Measurements from ENCODE around the gene C16orf78.
"Not testable (repeated sequence)": the region's sequence is repeated elsewhere in the genome, so short reads cannot be mapped to it uniquely, and the experiment has no call there.

Gene C16orf78

DNA sequence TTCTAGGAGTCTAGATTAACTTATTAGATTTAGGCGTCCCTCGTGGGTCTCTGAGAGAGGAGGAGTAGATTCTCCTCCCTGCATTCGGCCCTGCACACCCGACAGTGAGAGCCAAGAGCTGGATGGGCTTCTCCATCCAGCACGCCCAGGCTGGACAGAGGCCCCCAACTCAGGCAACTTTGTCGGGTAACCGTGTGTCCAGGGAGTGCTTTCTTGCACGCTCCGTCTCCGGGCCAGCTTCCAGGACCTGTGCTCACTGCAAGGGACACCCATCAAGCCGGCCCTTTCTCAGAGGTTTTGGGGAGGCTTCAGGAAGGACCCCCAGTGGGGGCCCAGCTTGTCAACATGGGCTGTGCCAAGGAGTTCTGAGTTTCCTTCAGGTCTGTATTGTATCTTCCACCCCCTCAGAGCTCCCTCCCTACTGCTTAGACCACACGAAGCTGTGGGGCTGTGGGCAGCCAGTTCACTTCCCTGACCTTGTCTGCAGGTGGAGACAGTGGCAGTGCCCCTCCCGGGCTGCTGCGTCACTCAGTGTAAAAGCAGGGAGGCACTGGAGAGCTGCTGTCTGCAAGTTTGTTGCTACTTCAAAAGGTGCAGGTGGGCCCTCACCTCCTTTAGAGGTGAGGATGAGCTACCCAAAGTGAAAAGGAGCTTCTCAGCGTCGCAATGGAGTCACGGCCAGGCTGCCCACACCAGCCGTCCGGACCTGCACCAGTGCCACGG lies 24.0 kb upstream of the C16orf78 start:
- DNase-seq (ENCODE audit: low spot score) = peak; percentile 36

GRCh38 chr16:49350265-49351095 lies 23.1 kb upstream of the C16orf78 start:
- peak; percentile 89 for DNase-seq (ENCODE audit: low spot score)

DNA sequence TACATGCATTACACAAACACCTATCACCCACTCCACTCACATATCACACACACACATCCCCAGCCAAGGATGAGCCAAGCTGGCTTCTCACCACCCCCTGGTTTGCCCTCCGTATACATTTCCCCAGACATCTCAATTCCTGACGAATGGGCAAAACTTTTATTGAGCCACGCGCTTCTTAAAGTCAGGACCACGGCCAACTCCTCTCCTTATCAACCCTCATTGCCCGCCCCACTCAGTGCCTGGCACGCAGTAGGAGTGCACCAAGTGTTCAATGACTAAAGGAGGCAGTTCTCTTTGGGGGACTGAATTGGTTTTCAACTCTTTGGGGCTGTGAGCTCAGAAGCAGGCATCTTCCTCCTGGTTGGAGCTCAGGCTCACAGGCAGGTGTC lies 22.5 kb upstream of the C16orf78 start:
- DNase-seq (ENCODE audit: low spot score) = no peak

- no peak for DNase-seq (ENCODE audit: low spot score)
Observed at GRCh38 chr16:49352892-49353291, 20.7 kb upstream of the C16orf78 start.

- DNase-seq (ENCODE audit: low spot score) = peak; percentile 75
Observed at GRCh38 chr16:49353680-49354079, 19.9 kb upstream of the C16orf78 start.

GRCh38 chr16:49354101-49354500 lies 19.5 kb upstream of the C16orf78 start:
- no peak for DNase-seq (ENCODE audit: low spot score)

GRCh38 chr16:49354991-49355390 lies 18.6 kb upstream of the C16orf78 start:
- DNase-seq (ENCODE audit: low spot score) = no peak

DNA sequence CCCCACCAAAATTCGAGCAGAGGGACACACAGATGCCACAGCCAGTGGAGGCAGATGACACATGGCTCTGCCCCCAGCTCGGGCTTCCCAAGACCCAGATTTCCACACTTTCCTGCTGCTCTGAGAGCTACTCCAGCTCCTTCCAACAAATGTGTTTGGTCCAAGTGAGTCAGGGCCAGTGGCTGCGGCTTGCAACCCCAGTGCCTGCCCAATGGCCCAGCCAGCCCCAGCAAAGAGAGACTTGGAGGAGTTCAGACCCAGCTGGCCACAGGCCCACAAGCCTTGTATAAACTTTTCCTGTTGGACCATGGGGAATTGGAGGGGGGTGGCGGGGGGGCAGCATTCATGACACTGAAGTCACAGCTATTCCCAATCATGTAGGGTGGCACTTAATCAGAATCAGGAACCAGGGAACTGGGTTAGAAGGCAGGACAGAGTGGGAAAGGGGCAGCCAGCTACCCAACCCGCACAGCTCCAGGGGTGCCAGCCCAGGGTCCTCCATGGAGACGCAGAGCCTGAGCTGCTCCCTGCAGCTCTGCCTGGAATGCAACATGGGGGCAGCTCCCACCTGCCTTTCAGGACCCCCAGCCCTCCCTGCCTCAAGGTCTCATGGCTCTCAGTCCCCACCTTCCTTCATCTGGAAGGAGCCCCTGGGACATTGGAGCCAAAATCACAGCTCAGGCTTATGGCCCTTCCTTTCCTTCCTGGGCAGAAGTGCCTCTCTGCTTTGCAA lies 17.5 kb upstream of the C16orf78 start:
- no peak for DNase-seq (ENCODE audit: low spot score)

- DNase-seq (ENCODE audit: low spot score) = no peak
Observed at GRCh38 chr16:49356728-49357488, 16.7 kb upstream of the C16orf78 start.

DNA sequence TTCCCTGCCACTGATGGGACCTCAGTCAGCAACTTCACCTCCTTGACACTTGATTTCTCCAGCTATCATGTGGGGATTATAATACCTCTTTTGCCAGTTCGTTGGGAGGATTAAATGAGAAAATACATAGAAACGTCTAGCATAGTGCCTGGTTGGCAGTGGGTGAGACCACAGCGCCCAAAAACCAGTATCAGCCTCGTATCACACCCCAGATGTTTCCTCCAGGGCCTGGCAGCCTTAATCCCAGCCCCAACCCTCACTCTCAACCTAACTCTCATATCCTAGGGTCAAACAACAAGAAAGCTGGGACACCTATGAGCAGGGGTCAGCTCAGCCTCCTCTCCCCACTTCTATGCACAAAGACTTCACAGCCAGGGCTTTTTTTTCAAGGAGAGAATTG lies 14.0 kb upstream of the C16orf78 start:
- DNase-seq (ENCODE audit: low spot score) = no peak

- not testable (repeated sequence) for DNase-seq (ENCODE audit: low spot score)
Observed at GRCh38 chr16:49361731-49362130, 11.9 kb upstream of the C16orf78 start.

DNA sequence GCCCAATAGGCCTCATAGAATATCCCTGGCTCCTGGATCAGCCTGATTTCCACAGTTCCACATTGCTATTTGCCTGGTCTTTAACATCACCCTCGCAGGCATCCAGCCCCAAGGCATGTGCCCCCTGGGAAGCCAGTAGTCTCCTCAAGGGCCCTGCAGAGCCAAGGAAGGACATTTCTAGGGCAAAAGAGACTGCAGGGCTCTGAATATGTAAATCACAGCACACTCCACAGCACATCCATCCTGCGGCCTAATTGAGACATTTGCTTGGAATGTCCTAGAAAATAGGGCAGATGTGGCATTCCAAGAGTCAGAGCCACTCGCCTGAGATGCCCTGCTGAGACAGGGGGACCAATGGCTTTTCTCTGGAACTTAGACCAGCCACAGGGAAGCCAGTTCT lies 11.4 kb upstream of the C16orf78 start:
- DNase-seq (ENCODE audit: low spot score) = no peak

DNA sequence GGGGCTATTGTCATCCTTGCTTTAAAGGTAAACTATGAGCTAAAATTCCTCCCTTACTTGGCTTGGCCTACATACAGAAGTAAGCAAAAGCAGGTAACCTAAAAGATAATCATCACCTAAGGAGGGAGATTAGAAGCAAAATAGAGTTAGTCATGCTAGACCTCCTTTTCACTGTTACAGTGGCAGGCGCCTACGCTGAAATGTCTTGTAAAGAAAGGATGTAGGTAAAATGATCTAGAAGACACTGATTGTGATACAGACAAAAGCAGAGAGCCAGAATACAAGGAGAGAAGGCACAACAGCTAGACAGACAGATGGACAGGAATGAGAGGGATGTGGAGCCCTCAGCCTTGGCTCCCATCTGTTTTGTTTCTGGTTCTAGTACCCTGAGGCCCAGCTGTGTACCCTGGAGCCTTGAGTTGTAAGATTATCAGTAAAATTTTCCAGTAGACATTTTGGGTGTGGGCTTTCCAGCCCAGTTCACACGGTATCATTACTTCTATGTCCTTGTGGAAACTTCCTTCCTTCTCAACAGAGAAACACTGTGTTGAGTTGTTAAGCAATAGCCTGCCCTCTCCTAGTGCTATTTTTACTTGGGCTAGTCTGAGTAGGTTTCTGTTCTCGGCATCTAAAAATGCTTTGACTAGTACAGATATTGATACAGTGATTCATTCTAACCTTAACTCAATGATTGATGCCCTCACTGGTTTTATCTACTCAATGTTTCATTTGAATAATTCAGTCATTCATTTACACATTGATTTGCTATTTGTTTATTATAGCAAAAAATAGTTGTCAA lies 7.7 kb upstream of the C16orf78 start:
- DNase-seq (ENCODE audit: low spot score) = no peak

DNA sequence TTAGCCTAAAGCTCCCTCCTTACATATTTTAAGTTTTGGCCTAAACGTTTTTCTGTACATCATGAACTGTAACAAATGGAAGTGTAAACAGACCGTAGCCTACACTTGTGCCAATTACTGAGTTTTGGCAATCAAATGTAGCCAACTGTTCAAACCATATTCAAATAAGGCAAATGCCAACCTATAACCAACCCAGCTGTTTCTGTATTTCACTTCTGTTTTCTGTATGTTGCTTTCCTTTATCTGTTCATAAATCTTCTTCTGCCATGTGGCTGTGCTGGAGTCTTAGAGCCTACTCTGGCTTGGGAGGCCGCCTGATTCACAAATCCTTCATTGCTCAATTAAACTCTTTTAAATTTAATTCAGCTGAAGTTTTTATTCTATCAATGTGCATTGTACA lies 6.9 kb upstream of the C16orf78 start:
- DNase-seq (ENCODE audit: low spot score) = no peak

DNA sequence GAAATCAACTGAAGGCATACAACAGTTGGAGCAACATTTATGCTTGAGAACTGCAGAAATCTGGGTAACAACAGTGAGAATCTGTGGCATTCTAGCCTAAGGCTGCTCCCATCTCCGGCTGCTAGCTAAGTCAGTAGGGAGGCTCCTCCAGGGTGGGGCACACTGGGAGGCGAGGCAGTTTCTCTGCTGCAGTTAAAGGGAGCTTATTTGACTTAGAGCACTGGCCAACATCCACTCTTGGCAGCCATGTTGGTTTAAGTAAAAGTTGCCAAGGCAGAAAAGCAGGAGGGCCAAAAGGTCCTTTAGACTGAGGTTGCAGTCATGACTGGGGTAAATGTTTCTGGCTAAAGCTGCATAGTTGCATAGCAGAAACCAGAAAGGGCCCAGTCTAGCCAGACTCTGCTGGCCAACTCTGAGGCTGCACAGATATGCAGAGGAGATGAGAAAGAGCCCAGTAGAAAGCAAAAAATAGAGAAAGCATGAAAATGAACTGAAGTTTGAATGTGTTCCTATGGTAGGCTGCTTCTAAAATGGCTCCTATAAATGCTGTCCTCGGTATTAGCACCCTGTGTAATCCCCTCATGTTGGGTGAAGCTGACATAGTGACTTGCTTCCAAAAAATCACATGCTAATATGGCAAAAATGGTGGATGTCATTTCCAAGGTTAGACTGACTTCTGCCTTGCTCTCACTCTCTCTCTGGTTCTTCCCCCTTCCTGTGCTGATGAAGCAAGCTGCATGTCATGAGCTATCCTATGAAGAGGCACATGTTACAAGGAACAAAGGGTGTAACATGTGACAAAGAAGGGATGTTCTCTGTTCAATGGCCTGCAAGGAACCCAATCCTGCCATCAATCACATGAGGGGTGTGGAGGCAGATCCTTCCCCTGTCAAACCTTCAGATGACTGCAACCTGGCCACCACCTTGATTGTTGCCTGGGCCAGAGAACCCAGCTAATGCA lies 3.7 kb upstream of the C16orf78 start:
- DNase-seq (ENCODE audit: low spot score) = no peak

- no peak for DNase-seq (ENCODE audit: low spot score)
Observed at GRCh38 chr16:49376206-49376605, 2.6 kb downstream of the C16orf78 start.

DNA sequence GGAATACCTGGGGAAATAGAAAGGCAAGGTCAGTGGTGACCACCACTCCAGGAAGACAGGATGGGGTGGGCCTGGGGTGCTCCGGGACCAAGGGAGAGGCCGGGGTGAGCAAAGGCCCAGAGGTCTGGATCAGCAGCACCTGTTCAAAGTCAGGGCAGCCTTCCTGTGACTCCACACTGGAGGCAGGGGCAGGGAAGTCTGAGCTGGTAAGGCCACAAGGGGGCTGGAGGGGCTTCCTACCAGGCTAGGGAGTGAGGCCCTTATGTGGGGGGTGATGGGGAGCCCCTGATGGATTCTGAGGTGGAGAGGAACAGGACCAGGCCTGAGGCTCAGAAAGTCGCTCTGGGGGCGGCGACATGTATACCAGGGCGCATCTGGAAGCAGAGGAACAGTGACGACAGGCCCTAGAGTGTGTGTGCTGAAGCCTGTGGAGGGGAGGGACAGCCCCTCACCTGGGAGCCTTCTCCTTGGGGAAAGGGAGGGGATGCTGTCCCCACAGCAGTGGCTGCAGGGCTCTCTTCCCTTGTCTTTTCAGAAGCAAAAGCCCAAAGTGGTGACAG lies 3.7 kb downstream of the C16orf78 start:
- DNase-seq (ENCODE audit: low spot score) = no peak

DNA sequence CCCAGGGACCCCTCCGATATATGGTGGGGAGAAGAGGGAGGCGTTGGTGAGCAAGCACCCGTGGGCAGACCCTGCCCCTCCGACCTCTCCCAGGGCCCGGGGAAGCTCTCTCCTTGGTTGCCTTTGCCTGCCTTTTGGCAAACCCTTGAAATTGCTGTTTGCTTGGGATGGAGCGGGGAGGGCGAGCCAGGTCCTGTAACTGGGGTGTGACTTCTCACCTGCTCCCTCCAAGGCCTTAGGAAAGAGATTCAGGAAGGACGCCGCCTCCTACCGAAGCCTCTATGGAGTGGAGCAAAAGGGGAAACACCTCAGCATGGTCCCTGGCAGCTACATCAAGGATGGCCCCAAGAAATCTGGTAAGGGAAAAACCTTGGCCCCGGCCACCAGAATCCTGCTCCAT lies 4.6 kb downstream of the C16orf78 start:
- no peak for DNase-seq (ENCODE audit: low spot score)

DNA sequence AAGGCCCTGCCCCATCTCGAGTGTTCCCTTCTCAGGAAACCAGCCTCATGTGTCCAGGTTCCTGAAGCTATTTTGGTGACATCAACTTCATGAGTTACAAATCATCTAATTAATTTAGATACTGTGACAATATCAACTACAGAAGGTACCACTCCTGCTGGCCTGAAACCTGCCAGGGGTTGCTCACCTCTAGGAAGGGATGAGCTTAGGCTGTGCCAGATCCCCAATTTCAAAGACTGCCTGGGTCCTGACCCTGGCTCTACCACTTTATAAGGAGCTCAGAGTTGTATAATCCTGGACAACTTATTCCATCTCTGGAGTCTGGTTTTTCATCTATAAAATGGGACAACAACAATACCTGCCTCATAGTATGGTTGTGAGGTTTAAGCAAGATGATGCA lies 5.2 kb downstream of the C16orf78 start:
- DNase-seq (ENCODE audit: low spot score) = no peak

GRCh38 chr16:49382916-49383315 lies 9.3 kb downstream of the C16orf78 start:
- DNase-seq (ENCODE audit: low spot score) = no peak

All from cerebellar cortex (tissue), 1 donor.